COLO668 (cell line): ENCODE data around the gene PDE5A.

ENCODE experiments used
- DNase-seq: peaks from one replicate; lab custom pipeline; 2025; ENCODE audit not compliant: unreplicated experiment; lab: John Stamatoyannopoulos, UW

PDE5A gene

DNA sequence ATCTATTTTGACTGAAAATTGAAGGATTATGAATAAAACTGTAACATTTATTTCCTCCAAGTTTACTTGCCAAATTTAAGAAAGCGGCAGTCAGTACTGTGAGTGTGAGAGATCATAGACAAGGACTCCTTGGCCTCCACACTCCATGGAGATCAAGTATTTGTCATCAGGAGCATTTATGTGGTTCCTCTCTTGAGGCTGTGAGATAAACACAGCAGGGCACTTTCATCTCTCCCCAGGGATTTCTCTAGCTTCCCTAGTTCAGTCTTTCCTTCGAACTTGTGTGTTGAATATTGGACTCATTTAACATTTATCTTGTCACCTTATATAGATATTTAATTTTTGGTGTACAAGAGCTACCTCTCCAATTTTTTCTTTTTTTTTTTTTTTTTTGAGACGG is 40.8 kb downstream of the PDE5A start:
- DNase-seq, result no peak

DNA sequence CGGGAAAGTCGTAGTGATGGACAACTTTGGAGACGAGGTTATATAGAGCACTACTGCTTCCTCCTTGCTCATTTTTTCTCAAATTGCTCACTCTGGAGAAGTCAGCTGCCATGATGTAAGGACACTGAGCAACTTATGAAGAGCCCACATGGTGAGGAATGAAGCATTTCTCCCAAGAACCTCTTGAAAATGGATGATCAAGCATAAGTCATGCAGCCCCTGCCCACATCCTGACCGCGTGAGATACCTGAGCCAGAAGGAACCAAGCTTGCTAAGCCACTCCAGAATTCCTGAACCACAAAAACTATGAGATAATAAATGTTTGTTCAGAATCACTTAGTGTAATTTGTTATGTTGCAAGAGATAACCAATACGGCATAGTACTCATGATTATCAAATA is 42.8 kb downstream of the PDE5A start:
- no peak for DNase-seq

DNA sequence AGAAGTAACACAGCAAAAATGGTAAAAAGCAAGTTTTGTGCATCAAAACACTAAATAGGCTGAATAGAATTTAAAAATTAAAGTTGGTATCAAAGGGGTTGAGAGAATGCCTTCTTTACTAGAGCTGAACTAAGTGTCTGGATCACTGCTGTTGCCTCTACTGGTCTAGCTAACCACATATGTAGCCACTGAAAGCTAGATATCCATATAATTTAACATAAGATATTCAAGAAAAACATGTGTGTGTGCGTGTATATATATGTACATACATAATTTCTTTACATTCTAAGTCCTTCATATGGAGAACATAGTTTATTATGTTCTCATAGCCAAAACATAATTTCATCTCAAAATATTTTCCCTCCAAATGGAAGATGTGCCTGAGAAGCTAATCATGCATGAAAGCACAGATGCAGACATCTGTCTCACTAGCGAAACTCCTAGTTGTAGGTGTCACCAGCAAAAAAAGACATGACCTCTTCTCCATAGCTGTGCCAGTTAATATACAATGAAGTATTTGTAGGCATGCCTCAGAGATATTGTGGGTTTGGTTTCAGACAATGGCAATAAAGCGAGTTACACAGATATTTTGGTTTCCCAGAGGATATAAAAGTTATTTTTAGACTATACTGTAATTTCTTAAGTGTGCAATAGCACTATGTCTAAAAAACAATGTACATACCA is 47.3 kb downstream of the PDE5A start:
- no peak for DNase-seq

DNA sequence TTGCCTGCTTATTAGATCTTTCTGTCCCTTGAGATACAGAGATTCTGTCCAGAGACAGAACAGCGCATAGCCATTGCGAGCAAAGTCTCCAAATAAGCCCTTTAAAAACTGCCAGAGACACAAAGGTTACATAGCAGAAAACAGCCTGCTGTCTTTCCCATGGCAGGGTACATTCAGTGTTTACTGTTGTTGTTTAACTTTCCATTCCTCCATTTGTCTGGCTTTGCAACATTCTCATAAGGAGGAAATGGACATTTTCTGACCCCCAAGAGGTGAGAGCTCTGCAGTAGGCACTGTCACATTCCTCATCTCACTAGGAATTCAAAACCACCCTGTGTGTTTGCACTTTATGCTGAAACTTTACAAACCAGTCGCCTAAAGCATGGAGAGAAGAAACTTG is 48.3 kb downstream of the PDE5A start:
- no peak for DNase-seq

DNA sequence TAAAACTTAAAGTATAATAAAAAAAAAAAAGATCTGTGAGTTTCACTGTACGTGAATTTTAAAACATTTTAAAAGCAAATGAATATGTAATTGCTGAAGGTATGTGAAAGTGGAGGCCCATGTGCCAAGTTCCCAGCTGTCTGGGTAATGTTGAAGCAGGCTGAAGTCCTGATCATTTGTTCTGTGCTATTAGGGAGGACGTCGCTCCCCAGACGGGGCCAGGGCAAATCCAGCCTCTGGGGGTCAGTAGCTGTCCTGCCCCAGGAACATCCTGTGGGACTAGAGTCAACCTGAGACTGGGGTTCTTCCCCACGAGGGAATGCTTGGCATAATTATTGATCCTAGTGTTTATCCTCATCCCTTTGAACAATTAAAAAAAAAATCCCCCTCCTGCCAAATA is 48.8 kb downstream of the PDE5A start:
- no peak for DNase-seq

DNA sequence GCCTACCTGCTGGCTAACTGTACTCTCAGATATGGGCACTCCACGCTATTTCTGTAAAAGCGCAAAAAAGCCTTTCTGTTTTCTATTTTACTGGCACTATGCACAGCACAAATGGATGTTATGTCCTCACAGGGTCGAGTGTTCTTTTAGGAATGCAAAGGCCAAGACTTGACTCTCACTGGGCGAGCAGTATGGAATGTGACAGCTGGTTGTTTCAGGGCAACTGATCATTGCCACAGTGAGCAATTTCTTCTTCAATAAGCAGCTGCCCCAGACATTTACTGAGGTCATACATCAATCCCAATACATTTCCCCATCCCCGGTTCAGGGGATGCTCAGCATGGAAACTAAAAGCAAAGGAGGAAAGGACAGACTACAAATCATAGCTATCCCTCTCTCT is 58.2 kb downstream of the PDE5A start:
- DNase-seq, result no peak

DNA sequence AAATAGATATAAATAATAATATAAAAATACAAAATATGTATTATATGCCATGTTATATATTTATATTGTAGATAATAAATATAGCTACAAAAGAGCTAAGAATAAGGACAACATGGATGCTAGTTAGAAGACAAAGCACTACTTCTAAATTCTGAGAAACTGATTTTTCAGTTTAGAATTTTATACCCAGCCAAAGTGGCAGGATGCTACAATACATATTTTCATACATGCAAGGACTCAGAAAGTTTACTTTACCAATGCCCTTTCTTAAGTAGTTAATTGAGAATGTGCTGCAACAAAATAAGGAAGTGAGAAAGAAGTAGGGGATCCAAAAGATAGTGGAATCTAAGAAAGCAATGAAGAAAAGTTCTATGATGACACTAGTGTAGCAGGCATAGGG is 64.5 kb downstream of the PDE5A start:
- no peak for DNase-seq

DNA sequence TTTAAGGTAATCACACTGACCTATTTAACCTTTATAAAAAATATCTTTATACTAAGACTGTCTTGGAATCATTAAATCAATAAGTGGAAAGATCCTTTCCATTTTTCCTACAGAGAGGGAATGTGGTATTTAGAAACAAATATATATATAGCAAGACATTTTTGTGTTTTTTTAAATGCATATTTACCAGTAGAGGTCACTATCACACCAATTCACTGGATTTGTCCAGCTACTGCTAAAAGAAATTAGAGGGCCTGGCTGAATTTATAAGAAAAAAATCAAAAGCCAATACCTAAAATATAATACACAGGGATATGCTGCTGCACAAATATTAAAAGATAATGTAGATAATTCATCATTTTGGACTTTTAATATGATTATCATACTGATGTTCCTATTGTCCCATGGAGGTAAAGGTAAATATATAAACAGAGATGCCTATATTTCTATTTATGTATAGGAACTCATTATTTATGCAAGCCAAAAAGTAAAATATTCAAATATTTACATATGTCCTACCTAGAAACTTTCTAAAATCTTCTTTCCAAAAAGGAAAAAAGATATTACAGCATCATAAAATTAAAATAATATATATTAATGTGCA is 69.5 kb downstream of the PDE5A start:
- DNase-seq, result no peak

DNA sequence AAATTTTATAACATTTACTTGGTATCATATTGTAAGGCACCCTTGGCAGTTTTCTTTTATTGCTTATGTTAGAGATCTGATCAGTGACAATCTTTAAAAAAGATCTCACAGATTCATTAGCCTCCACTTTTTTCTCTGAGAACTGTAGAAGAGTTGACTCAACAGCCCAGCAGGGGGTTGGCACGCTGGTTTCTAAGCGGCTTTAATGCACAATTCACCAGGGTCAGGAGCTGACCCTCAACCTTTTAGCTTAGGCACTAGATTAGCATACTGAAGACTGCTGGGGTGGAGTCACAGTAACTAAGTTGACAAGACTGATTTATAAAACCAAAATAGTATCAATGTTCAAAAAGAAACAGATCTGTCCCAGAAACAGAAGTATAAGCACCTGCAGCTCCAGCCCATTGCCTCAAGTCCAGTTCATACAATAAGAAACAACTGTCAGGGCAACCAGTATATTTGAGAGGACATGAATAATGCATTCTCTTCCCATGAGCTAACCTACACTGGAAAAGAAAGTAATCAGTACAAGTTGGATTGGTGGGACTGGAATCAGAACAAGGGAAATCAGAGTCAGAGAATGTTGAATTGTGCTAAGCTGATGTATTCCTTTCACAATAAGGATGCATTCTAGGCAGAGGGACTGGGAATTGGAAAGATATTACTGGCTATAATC is 77.6 kb downstream of the PDE5A start:
- no peak for DNase-seq

DNA sequence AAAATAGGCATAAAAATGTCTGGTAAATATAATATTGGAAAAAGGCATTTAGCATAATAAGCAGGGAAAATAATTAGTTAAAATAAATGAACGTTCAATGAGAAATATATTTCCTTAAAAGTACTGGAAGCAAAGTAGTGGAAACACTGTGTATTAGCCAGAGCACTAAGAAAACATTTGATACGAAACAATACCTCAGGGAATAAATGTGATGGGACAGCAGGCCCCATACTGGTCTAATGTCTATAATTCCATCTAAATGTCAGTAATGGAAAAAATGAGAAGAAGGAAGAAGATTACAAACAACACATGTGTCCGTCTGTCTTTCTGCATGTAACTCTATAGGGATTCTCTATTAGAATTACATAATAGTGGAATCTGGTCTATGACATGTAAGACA is 79.0 kb downstream of the PDE5A start:
- no peak for DNase-seq

DNA sequence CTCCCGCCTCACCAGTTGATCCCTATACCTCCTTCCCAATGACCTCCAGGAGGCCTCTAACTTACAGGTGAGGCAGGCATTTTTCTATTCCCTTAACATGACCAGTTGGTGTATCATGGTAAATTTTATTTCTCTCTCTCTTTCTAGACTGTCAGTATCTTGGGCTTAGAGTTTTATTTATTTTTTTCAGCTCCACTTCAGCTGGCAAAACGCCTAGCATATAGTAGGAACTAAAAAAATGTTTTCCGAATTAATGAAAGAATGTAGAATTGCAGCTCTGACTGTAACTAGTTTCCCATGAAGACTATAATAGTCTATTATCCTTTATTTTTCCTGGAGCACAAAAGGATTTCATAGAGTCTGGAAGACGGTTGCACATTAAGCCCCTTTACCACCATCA is 84.8 kb downstream of the PDE5A start:
- DNase-seq, result no peak

DNA sequence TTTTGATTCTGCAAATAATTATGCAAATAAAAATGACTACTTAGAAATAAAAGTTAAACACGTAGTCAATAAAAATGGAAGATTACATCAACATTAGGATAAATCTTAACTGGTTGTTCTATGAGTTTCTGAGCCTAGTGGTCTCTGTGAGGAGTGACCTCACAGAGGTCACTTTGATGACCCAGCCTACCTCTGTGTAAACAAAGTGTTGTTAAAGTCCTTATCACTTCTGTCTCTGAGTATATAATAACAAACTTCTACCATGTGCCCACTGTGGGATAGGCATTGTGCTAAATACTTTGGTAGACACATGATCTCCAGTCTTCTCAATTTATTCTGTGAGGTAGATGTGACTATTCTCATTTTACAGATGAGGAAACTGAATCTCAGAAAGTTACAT is 85.4 kb downstream of the PDE5A start:
- DNase-seq, result no peak

DNA sequence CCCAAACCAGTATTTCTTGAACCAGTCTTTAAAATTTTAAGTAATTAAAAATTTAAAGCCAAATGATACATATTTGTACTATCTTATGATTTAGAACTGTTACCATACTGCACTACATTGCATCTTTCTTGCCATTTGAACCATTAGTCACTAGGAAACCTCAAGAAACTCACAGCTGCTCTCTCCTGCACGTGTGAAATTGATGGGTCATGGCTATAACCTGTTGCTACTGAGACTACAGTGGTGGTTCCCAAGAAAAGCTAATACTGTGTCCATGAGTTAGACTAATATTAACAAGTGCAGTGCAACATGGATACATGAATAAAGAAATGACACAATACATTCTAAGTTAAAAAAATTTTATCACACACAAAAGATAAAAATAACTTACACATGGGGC is 88.4 kb downstream of the PDE5A start:
- DNase-seq, result no peak

DNA sequence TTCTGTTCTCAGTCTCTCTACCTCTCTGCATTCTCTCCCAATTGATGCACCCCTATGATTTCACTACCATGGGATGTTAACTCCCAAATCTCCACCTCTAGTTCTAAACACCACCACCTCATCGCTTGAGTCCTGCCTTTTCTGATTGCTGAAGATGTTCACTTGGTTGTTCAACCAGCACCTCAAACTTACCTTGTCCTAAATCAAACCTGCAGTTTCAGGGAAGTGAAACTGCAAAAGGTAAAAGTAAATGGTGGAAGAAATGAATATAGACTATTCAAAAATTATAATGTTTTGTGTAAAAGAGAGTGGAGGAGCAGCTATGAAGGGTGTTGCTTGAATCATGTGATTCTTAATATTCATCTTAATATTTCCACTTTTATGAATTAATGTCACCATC is 91.0 kb downstream of the PDE5A start:
- DNase-seq, result no peak

DNA sequence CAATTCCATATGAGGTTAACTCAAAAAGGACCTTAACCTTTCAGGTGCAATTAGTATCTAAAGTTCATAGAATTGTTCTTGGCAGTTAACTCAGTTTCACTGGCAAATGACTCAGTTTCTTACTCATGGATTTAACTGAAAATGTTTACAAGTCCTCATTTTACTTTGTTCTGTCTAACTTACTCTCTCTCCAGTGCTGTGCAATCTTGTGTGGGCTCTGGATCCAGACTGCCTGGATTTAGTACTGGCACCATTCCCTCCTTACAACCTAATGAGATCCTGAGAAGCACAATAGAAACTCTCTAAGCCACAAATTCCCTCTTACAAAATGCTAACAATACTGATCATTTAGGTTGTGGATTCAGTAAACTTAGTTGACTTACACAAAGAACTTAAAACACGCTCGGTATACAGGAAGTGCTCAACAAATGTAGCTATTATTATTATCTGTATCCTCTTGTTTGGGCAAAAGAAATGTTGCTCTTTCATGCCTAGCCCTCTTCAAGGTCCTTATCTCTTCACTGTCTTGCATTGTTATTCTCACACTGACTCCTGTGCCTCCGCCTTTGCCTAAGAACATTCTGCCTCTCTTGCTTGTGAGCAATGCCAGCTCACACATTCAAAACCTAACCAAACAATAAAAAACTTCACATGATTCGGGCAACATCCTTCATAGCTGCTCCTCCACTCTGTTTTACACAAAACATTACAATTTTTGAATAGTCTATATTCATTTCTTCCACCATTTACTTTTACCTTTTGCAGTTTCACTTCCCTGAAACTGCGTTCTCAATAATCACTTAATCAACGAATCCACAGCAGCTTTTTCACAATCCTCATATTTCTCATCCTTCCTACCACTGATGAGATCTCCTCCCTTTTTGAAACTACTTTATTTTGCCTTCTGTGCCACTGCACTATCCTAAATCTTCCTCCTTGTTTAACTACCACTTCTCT is 91.8 kb downstream of the PDE5A start:
- no peak for DNase-seq

DNA sequence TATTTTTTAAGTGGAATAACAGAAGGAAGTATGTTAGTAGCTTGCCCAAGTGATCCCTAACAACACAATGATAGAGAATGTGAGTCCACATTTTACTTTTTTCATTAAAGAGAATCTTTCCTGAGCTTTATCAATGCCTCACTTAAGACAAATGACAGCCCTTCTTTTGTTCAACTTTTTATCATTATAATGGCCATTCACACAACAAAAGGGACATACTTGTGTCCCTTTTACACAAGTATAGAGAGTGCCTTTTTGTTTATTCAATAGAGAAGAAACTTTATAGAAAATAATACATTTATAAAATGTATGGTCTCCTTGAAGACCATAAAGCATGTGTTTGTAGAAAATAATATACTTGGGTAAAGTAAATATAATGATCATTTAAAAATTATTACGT is 96.3 kb downstream of the PDE5A start:
- no peak for DNase-seq

DNA sequence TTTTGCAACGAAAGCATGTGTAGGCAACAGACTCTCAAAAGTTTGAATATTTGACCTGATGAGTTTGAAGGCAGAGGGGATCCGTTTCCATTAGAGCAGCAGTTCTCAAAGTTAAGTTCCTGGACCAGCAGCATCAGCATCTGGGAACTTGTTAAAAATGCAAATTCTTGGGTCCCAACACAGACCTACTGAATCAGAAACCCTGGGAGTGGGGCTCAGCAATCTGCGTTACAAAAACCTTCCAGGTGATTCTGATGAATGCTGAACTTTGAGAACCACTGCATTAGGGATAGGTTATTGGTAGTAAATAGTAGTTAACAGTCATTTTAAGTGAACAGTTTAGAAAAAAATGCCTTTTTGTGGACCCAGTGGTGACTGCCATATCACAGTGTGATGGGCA is 98.8 kb downstream of the PDE5A start:
- no peak for DNase-seq

DNA sequence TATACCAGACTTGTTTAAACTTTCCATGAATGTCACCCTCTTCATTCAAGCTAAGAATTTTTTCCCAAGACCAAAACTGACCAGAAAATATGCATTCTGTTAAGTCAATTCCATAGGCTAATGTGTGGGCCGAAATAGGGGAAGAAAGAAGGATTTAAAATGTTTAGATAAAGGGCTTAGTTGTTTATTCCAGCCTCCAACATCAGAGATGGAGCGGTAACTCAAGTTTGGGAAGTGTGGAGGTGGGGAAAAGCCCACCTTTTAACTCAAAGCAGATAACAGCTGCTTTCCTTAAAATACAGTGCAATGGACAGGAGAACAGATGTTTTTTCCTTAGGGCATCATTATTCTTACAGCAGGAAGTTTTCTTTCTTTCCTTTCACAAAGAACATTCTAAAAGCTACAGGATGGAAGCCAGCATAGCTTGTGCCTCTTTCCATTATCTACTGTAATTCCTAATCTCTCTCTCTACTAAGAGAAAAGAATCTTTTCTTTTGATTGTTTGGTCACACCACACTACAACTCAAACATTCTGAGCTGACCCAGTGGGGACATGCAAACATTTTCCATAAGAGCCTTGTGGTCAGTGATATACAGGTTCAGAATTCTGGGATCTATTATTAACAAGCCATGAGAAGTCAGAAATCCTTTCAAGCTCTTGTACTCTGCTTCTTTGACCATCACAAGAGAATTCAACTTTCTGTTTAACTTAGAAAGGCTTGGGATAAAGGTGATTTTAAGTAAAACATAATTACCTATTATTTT is 101.6 kb downstream of the PDE5A start:
- DNase-seq, result no peak

DNA sequence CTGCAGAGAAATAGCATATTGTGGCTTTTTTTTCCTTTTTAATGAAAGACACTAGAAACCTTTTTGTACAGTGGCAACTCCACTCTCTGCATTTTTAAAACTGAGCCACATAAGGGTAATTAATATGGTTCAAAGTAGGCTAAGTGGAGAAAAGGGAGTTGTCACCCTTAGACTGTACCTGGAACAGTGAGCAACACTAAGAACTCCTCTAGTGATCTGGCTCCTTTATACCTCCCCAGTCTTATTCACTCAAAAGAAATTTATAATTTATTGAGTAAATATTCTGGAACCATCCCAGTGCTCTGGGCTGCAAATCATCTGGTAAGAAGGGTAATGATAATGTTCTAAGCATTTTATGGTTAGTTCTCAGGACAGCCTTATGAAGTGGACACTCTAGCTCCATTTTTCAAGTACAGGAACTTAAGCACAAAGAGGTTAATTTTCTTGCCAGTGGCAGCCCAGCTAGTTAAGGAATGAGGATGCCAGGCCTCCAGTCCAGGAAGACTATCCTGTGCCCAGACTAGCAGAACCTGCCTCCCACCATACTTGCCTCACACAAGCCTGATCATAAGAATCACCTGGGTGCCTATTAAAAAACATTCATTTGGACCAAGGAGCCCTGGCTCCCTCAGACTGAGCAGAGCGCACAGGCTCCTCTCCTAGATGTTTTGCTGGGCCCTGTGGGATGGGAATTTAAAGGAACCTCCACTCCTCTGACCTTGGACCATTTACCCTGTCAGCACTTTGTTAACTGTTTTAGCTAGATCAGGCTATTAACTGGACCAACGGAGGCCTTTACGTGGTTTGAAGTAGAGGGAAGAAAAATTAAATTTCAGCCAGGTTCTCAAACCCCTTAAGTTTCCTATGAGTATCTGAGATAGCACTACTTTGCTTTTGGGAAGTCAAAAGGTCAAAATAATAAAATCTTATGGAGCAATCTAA is 102.6 kb downstream of the PDE5A start:
- DNase-seq, result no peak
